NT2/D1 (cell line): ENCODE data around the gene TOLLIP.

Source experiments
- DNase-seq: peaks from one replicate; pipeline ENCODE4 v3.0.0-alpha.2; 2011; ENCODE audit warnings: low read depth, low spot score
- H3K27me3 ChIP-seq: 2 replicates; pipeline ENCODE4 v1.6.0; 2011; ENCODE audit warnings: mild to moderate bottlenecking; ENCODE audit not compliant: insufficient read length, insufficient read depth
- H3K36me3 ChIP-seq: 2 replicates; pipeline ENCODE4 v1.6.1; 2011; ENCODE audit warnings: mild to moderate bottlenecking, low read length, mixed read lengths; ENCODE audit not compliant: insufficient read depth, insufficient read length
- H3K4me1 ChIP-seq: 2 replicates; pipeline ENCODE4 v1.5.1; 2011; ENCODE audit not compliant: insufficient read depth, insufficient read length
- H3K4me3 ChIP-seq: 2 replicates; pipeline ENCODE4 v1.5.1; 2011; ENCODE audit warnings: low read depth; ENCODE audit not compliant: insufficient read length
- H3K9ac ChIP-seq: 2 replicates; pipeline ENCODE4 v1.6.0; 2011; ENCODE audit warnings: low read depth; ENCODE audit not compliant: insufficient read length
- H3K9me3 ChIP-seq: 2 replicates; pipeline ENCODE4 v1.5.1; 2011; ENCODE audit warnings: mild to moderate bottlenecking, low read length; ENCODE audit not compliant: insufficient read depth
- SUZ12 ChIP-seq: IDR thresholded peaks from 2 replicates; pipeline ENCODE4 v1.6.1; 2011; ENCODE audit not compliant: insufficient read length, insufficient read depth; ENCODE audit errors: extremely low read depth
- YY1 ChIP-seq: IDR thresholded peaks from 2 replicates; pipeline ENCODE4 v1.6.1; 2011; ENCODE audit not compliant: insufficient read length, insufficient read depth
- ZNF274 ChIP-seq: IDR thresholded peaks from 2 replicates; pipeline ENCODE4 v1.6.1; 2011; ENCODE audit warnings: mild to moderate bottlenecking, low read depth, low read length

The TOLLIP gene

GRCh38 chr11:1340111-1340510 is 30.7 kb upstream of the TOLLIP start:
- TF ChIP-seq ZNF274, result no peak
- no peak for TF ChIP-seq SUZ12
- TF ChIP-seq YY1, result no peak
- no peak for DNase-seq
- peaks cover 31% of the 10 kb centered on the region for H3K27me3 ChIP-seq
- H3K9ac ChIP-seq, result no peak overlapping the region
- no peaks in the 10 kb centered on the region for H3K4me1 ChIP-seq
- no peak overlapping the region for H3K4me3 ChIP-seq
- H3K36me3 ChIP-seq, result no peaks in the 10 kb centered on the region
- H3K9me3 ChIP-seq, result peaks cover 6% of the 10 kb centered on the region; the same call in 1 of the 2 replicates

- TF ChIP-seq SUZ12 (no peak), ZNF274 (no peak), YY1 (no peak)
- no peak for DNase-seq
- no peaks in the 10 kb centered on the region for H3K36me3 ChIP-seq
- H3K9me3 ChIP-seq, result peaks cover 15% of the 10 kb centered on the region; the same call in 1 of the 2 replicates
- no peak overlapping the region for H3K9ac ChIP-seq
- no peaks in the 10 kb centered on the region for H3K4me1 ChIP-seq
- peaks cover 31% of the 10 kb centered on the region for H3K27me3 ChIP-seq
- H3K4me3 ChIP-seq, result no peak overlapping the region
Observed at GRCh38 chr11:1339066-1339675, 29.7 kb upstream of the TOLLIP start.

GRCh38 chr11:1338201-1339065 is 29.0 kb upstream of the TOLLIP start:
- Histone ChIP-seq H3K9me3 (peaks cover 22% of the 10 kb centered on the region; the same call in 1 of the 2 replicates), H3K4me1 (no peaks in the 10 kb centered on the region), H3K4me3 (no peak overlapping the region), H3K27me3 (peaks cover 31% of the 10 kb centered on the region), H3K9ac (no peak overlapping the region), H3K36me3 (no peaks in the 10 kb centered on the region)
- DNase-seq, result no peak
- TF ChIP-seq ZNF274 (no peak), SUZ12 (no peak), YY1 (no peak)

DNA sequence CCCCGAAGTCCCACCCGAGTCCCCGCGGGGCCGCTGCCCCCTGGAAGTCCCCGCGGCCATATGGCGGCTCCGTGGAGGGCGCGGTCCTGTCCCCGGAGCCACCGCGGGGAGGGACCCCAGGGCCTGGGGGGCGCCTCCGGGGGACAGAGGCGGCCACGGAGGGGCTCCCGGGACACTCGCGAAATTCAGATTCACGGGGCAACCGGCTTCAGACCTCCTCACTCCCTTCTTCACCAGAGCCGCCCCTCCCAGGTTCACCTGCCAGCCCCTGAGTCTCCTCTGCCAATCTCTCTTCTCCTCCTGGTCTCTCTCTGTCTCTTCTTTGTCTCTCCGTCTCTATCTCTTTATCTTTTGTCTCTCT is 28.2 kb upstream of the TOLLIP start:
- TF ChIP-seq YY1 (no peak), SUZ12 (no peak), ZNF274 (no peak)
- Histone ChIP-seq H3K36me3 (no peaks in the 10 kb centered on the region), H3K27me3 (peaks cover 31% of the 10 kb centered on the region), H3K4me3 (no peak overlapping the region), H3K9me3 (peaks cover 28% of the 10 kb centered on the region; the same call in 1 of the 2 replicates), H3K4me1 (no peaks in the 10 kb centered on the region), H3K9ac (no peak overlapping the region)
- DNase-seq, result no peak

- H3K9ac ChIP-seq, result no peak overlapping the region
- peak overlapping the region; percentile 39 for H3K4me3 ChIP-seq
- H3K27me3 ChIP-seq, result peaks cover 31% of the 10 kb centered on the region
- no peaks in the 10 kb centered on the region for H3K4me1 ChIP-seq
- DNase-seq, result no peak
- H3K36me3 ChIP-seq, result no peaks in the 10 kb centered on the region
- TF ChIP-seq YY1, result no peak
- H3K9me3 ChIP-seq, result peaks cover 28% of the 10 kb centered on the region; the same call in 1 of the 2 replicates
Observed at GRCh38 chr11:1336836-1337646, 27.6 kb upstream of the TOLLIP start.

GRCh38 chr11:1335811-1336761 is 26.7 kb upstream of the TOLLIP start:
- peaks cover 31% of the 10 kb centered on the region for H3K27me3 ChIP-seq
- peaks cover 28% of the 10 kb centered on the region; the same call in 1 of the 2 replicates for H3K9me3 ChIP-seq
- H3K4me1 ChIP-seq, result no peaks in the 10 kb centered on the region
- H3K9ac ChIP-seq, result peak overlapping the region; percentile 61
- peak; percentile 58 for DNase-seq
- H3K36me3 ChIP-seq, result no peaks in the 10 kb centered on the region
- H3K4me3 ChIP-seq, result peak overlapping the region; percentile 62
- TF ChIP-seq ZNF274 (no peak), SUZ12 (no peak), YY1 (no peak)
